ENCODE measurements around the gene GMDS.
A peak's percentile ranks its signal among the peaks of the same experiment; 100 is the strongest.

GMDS gene

DNA sequence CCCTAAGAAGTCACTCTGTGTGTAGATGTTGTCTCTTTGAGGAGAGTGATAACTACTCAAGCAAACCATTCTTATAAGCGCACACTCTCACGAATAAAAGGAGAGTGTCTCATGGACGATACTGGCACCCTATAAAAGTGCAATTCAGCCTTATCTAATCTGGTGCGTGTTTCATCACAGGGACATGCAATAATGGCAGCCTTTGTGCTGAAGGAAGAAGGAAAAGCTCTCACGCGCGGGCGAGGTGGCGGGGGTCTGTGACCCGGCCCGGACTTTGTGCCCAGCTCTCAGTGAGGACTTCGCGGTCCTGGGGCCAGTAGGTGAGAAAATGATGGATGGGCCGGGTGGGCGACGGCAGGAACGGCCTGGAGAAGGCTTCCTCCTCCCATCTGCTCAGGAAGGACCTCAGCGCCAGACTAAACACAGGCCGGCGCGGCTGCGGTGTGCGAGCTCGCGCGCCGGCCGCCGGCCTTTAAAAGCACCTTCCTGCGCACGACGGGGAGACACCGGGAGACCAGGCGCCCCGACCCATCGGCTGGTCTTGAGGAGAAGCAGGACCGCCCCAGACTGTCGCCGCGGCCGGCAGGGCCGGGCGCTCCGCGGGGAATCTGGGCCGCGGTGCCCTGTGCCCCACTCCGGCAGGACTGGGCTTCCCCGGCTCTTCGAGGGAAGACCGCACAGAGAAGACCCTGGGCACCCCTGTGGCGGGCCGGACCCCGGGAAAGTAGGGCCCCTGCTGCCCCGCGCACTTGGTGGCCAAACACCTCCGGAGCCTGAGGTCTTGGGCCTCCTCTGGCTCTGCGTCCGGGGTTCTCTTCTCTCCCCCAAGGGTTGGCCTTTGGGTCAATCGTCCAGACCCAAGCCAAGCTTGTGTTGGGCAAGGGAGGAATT, 644.0 kb downstream of the GMDS start:
- no peak for DNase-seq (ENCODE audit: low read depth)

DNA sequence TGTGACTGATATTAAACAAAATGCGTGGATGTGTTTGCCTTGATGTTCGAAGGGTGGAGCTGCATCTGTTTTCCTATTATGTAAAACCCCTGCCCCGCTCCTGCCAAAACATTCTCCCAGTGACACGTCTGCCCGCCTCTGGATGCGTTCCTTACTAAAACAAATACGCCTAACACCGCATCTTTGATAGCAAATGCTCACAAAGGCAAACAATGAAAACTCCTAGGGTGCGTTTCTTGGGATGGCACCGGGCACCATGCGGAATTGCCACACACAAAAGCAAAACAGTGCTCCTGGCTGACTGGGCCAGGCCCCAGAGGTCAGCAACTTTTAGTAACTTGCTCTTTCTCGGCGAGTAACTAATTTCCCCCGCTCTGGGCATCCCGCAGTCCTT, 644.6 kb downstream of the GMDS start:
- DNase-seq (ENCODE audit: low read depth), result no peak

DNA sequence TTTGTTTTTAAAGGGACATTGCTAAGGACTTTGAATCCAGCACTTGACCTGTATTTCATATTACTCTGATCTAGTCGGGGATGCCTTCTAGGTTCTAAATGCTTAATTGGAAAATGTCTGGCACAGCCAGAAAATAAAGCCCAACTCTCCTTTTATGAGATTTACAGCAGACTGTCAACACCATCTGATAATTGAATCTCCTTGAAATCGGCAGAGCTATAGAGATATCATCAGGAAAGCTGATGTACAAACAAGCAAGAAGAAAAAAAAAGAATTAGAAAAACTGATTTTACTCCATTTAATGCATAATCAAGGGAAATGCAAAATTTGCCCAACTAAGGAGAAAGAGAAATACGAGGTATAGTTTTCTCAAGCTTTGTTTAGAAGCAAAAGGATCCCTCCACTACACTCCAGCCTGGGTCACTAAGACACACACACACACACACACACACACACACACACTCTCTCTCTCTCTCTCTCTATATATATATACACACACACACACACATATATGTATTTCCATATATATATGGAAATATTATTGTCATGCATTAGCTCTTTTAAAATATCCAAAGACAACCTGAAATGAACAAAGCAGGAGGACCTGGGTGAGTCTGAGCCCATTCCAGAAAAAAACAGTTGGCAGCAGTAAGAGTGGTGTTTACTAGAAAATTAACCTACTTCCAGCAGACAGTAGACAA, 645.2 kb downstream of the GMDS start:
- no peak for DNase-seq (ENCODE audit: low read depth)

DNA sequence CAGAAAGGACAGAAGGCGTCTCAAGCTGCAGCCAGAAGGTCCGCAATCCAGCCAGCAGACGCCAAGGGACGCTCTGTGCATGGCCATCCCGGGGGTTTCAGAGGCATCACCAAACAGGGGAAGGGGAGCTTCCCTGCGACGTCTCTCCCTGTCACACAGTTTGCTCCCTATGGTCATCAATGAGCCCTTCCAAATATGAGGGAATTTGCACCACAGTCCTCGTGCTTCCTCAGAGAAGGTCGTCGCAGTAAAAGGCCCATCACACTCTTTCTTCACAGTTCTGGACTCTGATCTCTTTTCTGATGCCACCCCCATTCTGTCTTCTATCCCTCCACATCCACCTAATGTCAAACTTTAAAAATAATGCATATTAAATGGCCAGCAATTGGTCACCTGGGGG, 645.9 kb downstream of the GMDS start:
- no peak for DNase-seq (ENCODE audit: low read depth)

DNA sequence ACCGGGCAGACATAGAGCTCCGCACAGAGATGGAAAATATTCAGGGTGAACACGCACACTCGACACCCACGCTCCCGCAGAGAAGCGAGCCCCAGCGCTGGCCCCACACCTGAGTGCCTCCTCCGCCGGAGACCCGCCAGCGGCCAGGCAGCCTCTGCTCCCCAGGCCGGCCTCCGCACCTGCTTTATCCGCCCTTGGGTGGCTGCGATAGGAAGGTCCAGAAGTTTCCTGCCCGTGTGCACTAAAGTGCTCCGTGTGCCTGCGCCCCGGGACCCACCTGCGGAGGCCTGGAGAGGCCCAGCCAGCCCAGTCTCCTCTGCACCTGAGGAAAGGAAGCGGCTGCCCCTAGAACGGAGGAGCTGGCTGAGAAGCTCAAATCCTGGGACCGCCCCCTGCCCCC, 646.5 kb downstream of the GMDS start:
- DNase-seq (ENCODE audit: low read depth), result no peak

DNA sequence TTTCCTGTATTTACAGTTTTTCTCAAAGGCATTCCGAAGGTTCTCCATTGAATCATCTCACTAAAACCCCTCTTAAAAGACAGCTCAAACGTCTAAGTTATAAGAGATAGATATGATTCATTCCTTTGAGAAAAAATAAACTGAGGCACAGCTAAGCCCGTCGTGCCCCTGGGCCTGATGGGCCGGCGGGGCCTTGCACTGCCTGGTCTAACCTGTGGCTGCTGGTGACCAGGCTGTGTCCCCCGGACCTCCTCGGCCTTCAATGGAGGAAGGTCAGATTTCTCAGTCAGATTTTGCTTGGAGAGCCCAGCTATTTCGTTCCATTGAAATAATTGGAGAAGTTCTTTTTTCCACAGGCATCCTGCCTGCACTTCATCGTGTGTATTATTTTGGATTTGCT, 647.0 kb downstream of the GMDS start:
- DNase-seq (ENCODE audit: low read depth), result no peak

DNA sequence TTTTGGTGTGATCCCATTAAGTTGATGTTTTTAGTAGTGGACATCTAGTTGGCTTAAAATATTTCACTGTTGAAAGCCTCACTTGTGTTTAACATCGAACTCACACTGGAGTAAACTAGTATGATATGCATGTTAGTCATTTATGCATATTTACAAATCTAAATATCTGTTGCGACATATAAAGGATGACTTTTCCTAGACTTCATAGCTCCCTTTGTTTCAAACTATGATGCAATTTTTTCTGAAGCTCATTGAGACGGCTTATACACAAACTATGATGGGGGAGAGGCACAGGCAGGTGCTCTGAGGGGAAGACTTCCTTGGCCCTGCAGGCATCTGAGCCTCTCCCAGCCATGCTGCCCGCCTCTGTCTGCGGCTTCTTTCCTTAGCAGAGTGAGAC, 647.5 kb downstream of the GMDS start:
- peak; percentile 73 for DNase-seq (ENCODE audit: low read depth)

DNA sequence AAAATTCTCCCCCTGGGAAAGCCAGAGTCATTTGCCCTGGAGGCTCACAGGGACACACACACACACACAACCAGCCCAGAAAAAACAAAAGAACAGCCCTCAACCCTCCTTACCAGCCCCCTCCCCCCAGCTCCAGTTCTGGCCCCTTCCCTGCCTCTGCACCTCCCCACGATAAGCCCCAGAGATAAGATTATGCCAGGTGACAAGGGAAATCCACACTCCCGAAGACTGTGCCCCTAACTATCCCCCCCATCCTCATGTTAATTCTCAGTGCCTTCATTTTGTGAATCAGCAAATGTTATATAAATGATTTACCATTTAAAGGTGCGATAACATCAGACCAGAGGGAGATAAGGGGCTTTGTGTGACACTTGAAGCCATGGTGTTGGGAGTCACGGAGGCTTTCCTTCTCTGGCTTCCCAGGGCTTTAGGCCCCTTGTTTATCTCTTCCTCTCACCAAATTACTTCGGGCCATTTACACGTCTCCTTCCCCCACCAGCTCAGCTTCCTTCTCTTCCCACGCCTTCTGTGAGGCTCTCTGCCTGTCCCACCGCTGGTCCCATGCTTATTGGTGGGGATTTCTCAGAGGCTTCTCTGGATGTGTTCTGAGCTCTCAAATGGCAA, 648.2 kb downstream of the GMDS start:
- no peak for DNase-seq (ENCODE audit: low read depth)

DNA sequence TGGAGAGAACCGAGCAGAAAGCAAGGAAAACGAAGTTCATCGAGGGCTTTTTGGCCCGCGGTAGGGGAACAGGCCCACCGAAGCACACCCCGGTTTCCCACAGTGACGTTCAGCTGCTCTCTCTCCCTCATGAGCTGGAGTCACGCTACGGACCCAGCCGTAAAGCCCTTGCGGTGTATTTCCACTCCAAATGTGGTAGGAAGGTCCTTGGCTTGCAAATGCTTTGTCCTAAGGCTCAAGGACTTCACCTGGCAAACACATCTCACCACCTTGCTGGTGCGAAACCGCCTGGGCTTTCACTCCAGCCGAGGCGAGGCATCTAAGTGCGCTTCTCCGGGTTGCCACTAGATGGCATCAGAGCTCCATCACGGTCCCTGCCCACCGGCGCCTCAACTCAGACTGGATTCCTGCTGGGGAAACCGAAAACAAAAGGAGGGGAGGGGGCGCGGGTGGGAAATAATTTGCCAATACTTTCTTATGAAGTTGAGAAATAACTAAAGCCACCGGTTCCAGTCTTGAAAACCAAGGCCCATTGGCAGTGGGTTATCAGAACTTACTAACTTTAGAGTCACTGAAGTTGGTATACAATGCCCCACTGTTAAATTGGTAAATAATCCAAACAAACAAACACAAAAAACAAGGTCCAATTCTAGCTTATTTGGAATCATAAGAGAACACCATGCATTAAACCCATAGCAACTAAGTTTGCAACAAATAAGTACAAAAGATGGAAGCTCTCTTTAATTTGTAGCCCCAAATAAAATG, 649.1 kb downstream of the GMDS start:
- peak; percentile 19 for DNase-seq (ENCODE audit: low read depth)

DNA sequence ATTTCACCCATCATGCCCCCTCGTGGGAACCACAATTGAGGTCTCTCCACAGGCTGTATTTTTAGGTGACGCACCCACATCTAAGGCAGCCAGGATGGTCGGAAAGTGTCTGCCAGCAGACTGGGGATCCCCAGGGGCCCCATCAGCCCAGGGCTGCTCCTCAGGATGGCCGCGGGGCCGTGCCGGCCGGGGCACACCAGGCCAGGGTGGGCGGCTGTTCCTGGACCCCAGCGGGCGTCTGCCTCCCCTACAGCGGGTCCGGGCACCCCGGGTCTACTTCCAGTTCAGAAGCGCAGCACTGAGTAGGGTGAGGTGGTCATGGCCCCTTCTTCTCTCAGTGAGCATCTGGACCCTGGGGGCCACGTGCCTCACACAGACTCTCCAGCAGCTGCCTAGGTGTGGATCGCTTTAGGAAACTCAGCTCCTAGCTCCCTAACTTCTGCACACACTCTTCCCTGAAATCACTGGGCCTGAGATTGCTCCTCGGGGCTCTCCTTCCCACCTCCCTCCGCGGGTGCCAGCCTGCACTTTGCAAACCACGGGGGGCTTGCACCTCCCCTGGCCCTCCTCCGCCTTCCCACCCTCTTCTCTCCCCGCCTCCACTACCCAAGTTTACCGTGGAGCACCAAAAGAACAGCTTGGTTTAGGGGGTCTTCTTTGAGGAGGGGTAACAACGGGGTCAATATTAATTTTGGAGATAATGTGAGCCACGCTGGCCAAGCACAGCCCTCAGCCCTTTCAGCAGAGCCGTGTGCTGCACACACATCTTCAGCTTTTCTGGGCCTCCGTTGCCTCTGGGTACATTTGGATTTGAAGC, 649.9 kb downstream of the GMDS start:
- DNase-seq (ENCODE audit: low read depth), result no peak

DNA sequence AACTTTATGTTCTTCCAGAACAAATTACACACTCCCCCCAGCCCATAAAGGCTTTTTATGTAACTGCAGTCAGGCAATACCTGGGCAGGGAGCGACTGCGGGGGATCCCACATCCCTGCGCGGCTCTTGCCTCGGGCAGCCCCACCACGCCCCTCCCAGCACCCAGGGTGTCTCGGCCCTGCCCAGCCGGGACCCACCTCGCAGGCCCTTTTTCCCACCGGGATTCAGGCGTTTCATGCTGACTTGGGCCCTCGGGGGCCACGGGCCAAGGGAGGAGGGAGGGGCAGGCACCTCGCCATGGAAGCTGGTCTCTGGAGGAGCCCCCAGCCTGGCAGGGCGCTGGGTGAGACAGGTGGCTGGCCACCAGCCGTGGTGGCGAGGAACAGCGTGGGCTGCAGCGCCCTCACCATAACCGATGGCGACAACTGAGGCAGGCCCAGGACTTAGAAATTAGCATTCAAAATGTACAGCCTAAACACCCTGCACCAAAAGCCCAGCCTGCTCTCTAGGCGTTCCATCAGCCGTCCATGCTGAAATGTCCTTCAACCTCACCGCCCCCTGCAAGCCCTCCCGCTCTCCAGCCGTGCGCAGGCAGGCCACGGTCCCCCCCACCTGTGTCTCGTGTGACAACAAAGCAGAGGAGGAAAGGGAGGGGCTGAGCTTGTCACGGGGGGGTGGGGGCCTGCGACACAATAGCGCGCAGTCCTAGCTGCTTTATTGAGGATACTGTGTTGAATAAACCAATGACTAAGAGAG, 650.8 kb downstream of the GMDS start:
- no peak for DNase-seq (ENCODE audit: low read depth)

DNA sequence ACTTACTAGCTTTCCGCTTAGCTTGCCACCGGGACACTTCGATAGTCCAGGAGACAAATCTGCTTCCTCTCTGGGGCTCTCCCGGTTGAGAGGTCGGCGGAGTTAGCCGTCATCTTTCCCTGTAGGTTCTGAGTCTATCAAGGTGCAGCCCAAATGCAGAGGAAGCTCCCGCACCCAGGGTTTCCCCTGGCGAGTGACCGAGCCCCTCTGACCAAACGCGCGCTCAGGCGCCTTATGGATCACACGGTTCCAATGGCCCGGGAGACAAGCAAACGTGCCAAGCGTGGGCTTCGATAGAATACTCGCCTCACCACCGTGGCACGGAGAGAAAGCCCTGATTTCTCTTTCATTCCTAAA, 651.5 kb downstream of the GMDS start:
- DNase-seq (ENCODE audit: low read depth), result no peak

DNA sequence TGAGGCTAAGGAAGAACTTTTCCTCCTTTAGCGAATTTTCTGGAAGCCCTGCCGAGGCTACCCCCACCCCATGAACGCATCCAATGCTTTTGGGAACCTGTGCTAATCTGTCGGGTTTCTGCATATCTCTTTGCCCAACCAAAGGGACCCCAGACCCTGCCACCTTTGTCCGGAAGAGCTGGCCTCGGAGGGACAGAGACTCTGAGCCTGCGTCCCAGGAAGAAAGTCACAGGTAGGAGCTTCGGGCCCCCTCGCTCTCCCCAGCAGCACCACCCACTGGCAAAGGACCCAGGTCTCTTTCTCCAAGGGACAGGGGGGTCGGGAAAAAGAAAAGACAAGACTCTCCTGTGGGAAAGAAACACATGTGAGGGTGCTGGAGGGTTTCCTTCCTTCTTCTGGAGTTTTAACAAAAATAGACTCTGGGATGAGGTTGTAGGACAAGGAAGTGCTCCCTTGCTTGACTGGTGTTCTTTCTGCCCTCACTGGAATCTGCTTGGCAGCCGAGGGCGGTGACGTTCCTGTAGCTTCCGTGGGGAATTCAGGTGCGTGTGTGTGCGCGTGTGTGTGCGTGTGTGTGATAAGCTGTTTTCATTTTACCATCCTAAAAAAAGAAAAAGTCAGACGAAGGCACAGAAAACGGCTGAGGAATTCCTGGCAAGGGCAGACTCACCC, 652.0 kb downstream of the GMDS start:
- no peak for DNase-seq (ENCODE audit: low read depth)

DNA sequence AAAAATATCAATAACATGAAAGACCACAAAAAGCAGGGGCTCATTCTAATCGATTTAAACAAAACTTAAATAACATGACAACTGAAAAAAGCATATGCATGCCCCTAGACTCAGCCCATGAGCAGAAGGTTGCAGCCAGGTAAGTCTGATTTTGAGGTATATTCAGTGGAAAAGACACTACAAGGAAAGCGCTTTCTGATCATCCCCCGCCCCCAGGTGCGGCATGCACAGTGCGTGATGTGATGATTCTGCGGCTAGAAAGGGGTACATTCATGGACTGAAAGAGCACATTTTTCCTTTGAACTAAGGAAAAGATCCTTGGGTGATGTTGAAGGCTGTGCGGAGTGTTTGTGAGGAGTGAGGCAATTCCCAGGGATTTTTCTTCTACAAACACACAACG, 652.6 kb downstream of the GMDS start:
- DNase-seq (ENCODE audit: low read depth), result no peak

DNA sequence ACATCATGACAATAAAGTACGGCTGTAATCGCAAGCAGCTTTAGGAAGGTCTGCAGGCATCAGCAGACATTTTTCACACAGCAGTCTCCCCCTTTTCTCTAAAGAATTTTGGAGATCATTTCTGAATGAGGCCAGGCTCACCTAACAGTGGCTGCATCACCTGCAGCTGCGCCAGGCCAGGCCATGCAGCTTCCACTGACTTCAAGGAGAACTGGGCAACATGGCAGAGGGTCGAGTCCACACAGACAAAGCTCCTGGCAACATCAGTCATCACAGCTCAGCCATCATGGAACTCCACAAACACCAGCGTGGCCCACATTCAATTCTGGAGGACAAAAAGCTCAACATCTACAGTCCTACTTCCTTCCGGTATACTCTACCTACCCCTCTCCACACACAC, 653.5 kb downstream of the GMDS start:
- no peak for DNase-seq (ENCODE audit: low read depth)

DNA sequence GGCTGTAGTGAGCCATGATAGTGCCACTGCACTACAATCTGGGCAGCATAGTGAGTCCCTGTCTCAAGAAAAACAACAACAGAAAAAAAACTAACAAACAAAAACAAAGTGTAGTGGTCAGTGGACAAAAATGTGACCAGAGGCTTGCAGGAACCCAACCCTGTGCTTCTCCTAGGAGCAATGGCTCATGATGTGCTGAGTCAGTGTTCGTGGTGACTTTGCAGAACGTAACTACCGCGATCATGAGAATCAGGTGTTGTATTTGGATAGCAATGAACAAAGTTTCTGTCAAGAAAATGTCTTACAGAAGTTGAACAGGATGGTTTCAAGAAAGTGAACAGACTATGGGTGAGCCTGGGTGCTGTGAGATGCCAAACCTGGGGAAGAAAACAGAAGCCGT, 654.2 kb downstream of the GMDS start:
- DNase-seq (ENCODE audit: low read depth), result no peak

DNA sequence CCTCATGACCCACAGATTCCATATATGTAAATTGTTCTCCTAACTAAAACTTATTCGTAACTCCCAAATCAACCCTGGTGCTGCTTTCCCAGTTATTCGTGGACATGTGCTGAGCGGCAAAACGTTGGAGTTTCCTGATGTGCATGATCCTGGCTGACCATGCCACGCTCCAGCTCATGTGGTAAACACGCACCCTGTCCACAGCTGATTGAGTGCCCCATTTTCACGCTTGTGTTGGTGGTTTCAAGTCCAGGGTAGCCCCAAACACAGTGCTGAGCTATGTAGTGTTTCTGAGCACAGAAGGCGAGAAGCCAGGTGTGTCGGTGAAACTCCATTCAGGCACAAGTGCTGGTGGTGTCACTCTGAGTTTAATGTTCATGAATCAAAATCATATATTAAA, 654.8 kb downstream of the GMDS start:
- DNase-seq (ENCODE audit: low read depth), result no peak

DNA sequence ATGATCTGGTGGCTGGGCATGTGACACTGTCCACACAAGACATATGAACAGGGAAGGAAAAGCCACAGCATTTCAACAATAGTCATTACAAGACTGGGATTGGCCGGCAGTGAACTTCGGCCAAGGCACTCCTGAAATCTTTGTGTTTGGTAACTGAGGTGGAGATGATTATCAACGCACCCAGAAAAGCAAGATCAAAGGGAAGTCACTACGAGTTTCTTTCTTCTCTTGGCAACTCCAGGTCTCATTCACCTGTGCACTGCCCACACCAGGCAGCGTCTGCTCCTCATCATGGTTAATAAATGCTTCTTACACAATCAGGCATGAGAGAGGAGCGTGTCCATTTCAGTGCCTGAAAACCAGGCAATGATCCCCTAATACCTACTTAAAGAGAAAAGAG, 656.2 kb downstream of the GMDS start:
- DNase-seq (ENCODE audit: low read depth), result no peak

DNA sequence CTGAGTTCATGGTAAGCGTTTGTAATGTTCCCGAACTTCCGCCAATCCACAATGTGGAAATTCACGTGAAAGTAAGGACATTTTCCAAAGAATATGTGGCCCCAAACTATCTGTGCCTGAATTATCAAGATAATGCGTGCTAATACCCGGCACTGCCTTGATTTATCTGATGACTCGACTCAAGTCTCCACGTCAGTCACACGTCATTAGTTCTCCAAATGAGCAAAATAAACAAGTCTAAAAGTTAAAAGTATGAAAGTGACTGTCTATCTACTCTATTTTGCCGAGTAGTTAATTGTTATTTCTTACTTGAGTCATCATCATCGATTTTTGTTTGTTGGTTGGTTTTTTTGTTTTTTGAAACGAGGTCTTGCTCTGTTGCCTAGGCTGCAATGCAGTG, 657.4 kb downstream of the GMDS start:
- no peak for DNase-seq (ENCODE audit: low read depth)

DNA sequence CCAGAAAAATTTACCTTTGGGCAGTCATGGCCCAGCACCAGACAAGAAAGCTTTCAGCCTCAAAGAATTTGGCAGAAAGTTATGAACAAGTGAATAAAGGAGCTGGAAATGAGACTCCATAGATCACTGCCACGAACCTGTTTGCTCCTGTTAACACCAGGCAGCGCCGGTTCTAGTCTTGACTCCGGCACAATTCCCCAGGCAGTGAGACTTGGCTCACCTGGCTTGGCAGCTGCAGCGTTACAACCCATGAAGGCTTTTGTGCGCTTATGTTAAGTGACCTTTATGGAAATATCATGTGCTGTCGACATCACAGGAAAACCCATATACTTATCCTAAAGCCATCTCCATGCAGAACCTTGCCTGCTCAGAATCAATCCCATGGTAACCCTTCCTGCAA, 657.9 kb downstream of the GMDS start:
- DNase-seq (ENCODE audit: low read depth), result no peak

All from amniotic epithelial cell (primary cell).